IMR-90 (cell line): ENCODE measurements around the gene CSNK2A3. TPM values are rescaled to one million over a fixed set of nuclear protein-coding genes. Genes with fewer than 3 reads are reported as not detected.

Experiments
- ATAC-seq: fragments of 200-7000 bp; cut with Tn5 transposase; 2 replicates; pipeline ENCODE4 v1.9.1; 2020; ENCODE audit warnings: low read depth, mild to moderate bottlenecking, moderate library complexity
- BruUV-seq: library from RNA; stranded (reverse); fragments of 400-500 nt; replicated peaks from 2 replicates; lab custom pipeline; 2021; lab: Mats Ljungman, UMichigan
- CTCF ChIA-PET: fragments of 300-600 bp; formaldehyde crosslinking; extraction: SDS; loops from one replicate; lab custom pipeline; 2021; ENCODE audit warnings: antibody characterized with exemption; lab: Yijun Ruan, JAX
- POLR2A ChIA-PET: fragments of 300-600 bp; sonication (Branson Sonifier 250); formaldehyde crosslinking; loops from one replicate; lab custom pipeline; 2022; ENCODE audit warnings: antibody characterized with exemption; ENCODE audit not compliant: unreplicated experiment; lab: Charles Lee
- DNase-seq: peaks from one replicate; pipeline ENCODE4 v3.0.0; 2013
- H2AFZ ChIP-seq: replicated peaks from 2 replicates; pipeline ENCODE3; 2013; ENCODE audit warnings: low read length, mild to moderate bottlenecking; ENCODE audit not compliant: poor library complexity
- H2AK5ac ChIP-seq: 2 replicates; pipeline ENCODE4 v1.6.1; 2013; ENCODE audit warnings: low read depth, low read length, inconsistent platforms
- H2AK9ac ChIP-seq: replicated peaks from 2 replicates; pipeline ENCODE3; 2013; ENCODE audit warnings: mild to moderate bottlenecking, low read depth, low read length, moderate library complexity; ENCODE audit not compliant: poor library complexity
- H2BK120ac ChIP-seq: 2 replicates; pipeline ENCODE4 v1.6.1; 2013; ENCODE audit warnings: low read depth, low read length, inconsistent platforms
- H2BK15ac ChIP-seq: 3 replicates; pipeline ENCODE4 v1.6.1; 2013; ENCODE audit warnings: low read depth, low read length, inconsistent platforms
- H2BK20ac ChIP-seq: 2 replicates; pipeline ENCODE4 v1.6.1; 2013; ENCODE audit warnings: low read depth, mild to moderate bottlenecking, inconsistent platforms, low read length, moderate library complexity
- H2BK5ac ChIP-seq: 2 replicates; pipeline ENCODE4 v1.6.1; 2013; ENCODE audit warnings: mild to moderate bottlenecking, low read depth, low read length, inconsistent platforms; ENCODE audit not compliant: poor library complexity, severe bottlenecking
- H3K14ac ChIP-seq: replicated peaks from 2 replicates; pipeline ENCODE4 v1.6.1; 2013; ENCODE audit warnings: low read depth, low read length, inconsistent platforms
- H3K18ac ChIP-seq: 2 replicates; pipeline ENCODE4 v1.6.1; 2013; ENCODE audit warnings: low read depth, low read length, control low read depth
- H3K23ac ChIP-seq: 2 replicates; pipeline ENCODE4 v1.6.1; 2013; ENCODE audit warnings: low read depth, low read length, inconsistent platforms
- H3K27ac ChIP-seq: 2 replicates; pipeline ENCODE4 v1.5.1; 2013; ENCODE audit warnings: mild to moderate bottlenecking, control low read depth, low read length; ENCODE audit not compliant: insufficient read depth
- H3K27me3 ChIP-seq: 2 replicates; pipeline ENCODE4 v1.6.1; 2013; ENCODE audit warnings: low read length; ENCODE audit not compliant: control insufficient read depth, insufficient read depth
- H3K36me3 ChIP-seq: 2 replicates; pipeline ENCODE4 v1.6.1; 2013; ENCODE audit warnings: low read length, mixed read lengths; ENCODE audit not compliant: control insufficient read depth, insufficient read depth
- H3K4ac ChIP-seq: 2 replicates; pipeline ENCODE4 v1.6.1; 2013; ENCODE audit warnings: low read depth, low read length, inconsistent platforms
- H3K4me1 ChIP-seq: 2 replicates; pipeline ENCODE4 v1.6.1; 2013; ENCODE audit warnings: low read length, mixed read lengths; ENCODE audit not compliant: control insufficient read depth, insufficient read depth
- H3K4me2 ChIP-seq: 2 replicates; pipeline ENCODE4 v1.6.1; 2013; ENCODE audit warnings: low read depth, mild to moderate bottlenecking, control low read depth, low read length, moderate library complexity
- H3K4me3 ChIP-seq: 2 replicates; pipeline ENCODE4 v1.5.1; 2013; ENCODE audit warnings: low read depth, mild to moderate bottlenecking, control low read depth, low read length, moderate library complexity; ENCODE audit not compliant: insufficient read depth
- H3K56ac ChIP-seq: 2 replicates; pipeline ENCODE4 v1.6.1; 2013; ENCODE audit warnings: low read length, inconsistent platforms; ENCODE audit not compliant: insufficient read depth; ENCODE audit errors: extremely low read depth
- H3K79me1 ChIP-seq, 2 experiments: 2 replicates each; pipeline ENCODE4 v1.6.1; 2013; ENCODE audit warnings: low read length in 2 of 2, inconsistent platforms in 1 of 2, low read depth in 1 of 2
- H3K9ac ChIP-seq: 2 replicates; pipeline ENCODE4 v1.6.1; 2013; ENCODE audit warnings: low read depth, low read length, control low read depth
- H3K9me1 ChIP-seq: 2 replicates; pipeline ENCODE4 v1.6.1; 2013; ENCODE audit warnings: low read length, inconsistent platforms; ENCODE audit not compliant: insufficient read depth
- H3K9me3 ChIP-seq: 2 replicates; pipeline ENCODE4 v1.6.1; 2013; ENCODE audit warnings: low read length; ENCODE audit not compliant: control insufficient read depth, insufficient read depth
- H4K20me1 ChIP-seq: 2 replicates; pipeline ENCODE4 v1.6.1; 2013; ENCODE audit warnings: low read length, inconsistent platforms; ENCODE audit not compliant: insufficient read depth
- H4K5ac ChIP-seq: 2 replicates; pipeline ENCODE4 v1.6.1; 2013; ENCODE audit warnings: mild to moderate bottlenecking, low read depth, low read length, control low read depth
- H4K8ac ChIP-seq, 2 experiments: 2 replicates each; pipeline ENCODE4 v1.6.1; 2013; ENCODE audit warnings: low read depth in 2 of 2, low read length in 2 of 2, control low read depth in 1 of 2, inconsistent platforms in 1 of 2
- H4K91ac ChIP-seq: 2 replicates; pipeline ENCODE4 v1.6.1; 2013; ENCODE audit warnings: low read depth, low read length, inconsistent platforms; ENCODE audit not compliant: insufficient read depth
- BHLHE40 ChIP-seq: fragments of 150-350 bp; IDR thresholded peaks from 2 replicates; pipeline ENCODE4 v1.6.1; 2016; ENCODE audit warnings: mild to moderate bottlenecking, low read depth, low read length
- CEBPB ChIP-seq: IDR thresholded peaks from 2 replicates; pipeline ENCODE4 v1.6.1; 2012; ENCODE audit warnings: low read depth, low read length, improper control_type of control experiment
- CHD1 ChIP-seq: IDR thresholded peaks from 2 replicates; pipeline ENCODE4 v1.6.1; 2012; ENCODE audit warnings: low read depth, low read length, improper control_type of control experiment
- ELK1 ChIP-seq: fragments of 150-350 bp; IDR thresholded peaks from 2 replicates; pipeline ENCODE4 v1.6.1; 2016; ENCODE audit warnings: low read depth, mild to moderate bottlenecking, low read length, moderate library complexity, borderline replicate concordance
- FOS ChIP-seq: fragments of 150-350 bp; IDR thresholded peaks from 2 replicates; pipeline ENCODE4 v1.6.1; 2016; ENCODE audit warnings: low read depth, low read length
- MAFK ChIP-seq: IDR thresholded peaks from 2 replicates; pipeline ENCODE4 v1.6.1; 2012; ENCODE audit warnings: low read depth, low read length, improper control_type of control experiment
- MAZ ChIP-seq: IDR thresholded peaks from 2 replicates; pipeline ENCODE4 v1.6.1; 2012; ENCODE audit warnings: low read depth, mild to moderate bottlenecking, low read length, improper control_type of control experiment, moderate library complexity, borderline replicate concordance
- MXI1 ChIP-seq: IDR thresholded peaks from 2 replicates; pipeline ENCODE4 v1.6.1; 2012; ENCODE audit warnings: low read depth, mild to moderate bottlenecking, low read length, moderate library complexity, borderline replicate concordance
- NFE2L2 ChIP-seq: fragments of 150-350 bp; IDR thresholded peaks from 2 replicates; pipeline ENCODE4 v1.6.1; 2016; ENCODE audit warnings: low read depth, mild to moderate bottlenecking, low read length
- POLR2A ChIP-seq: IDR thresholded peaks from 2 replicates; pipeline ENCODE4 v1.6.1; 2012; ENCODE audit warnings: mild to moderate bottlenecking, low read depth, low read length
- RAD21 ChIP-seq: IDR thresholded peaks from 2 replicates; pipeline ENCODE4 v1.6.1; 2012; ENCODE audit warnings: low read length, improper control_type of control experiment
- RCOR1 ChIP-seq: IDR thresholded peaks from 2 replicates; pipeline ENCODE4 v1.6.1; 2012; ENCODE audit warnings: mild to moderate bottlenecking, low read length, improper control_type of control experiment; ENCODE audit not compliant: insufficient replicate concordance
- RFX5 ChIP-seq: IDR thresholded peaks from 2 replicates; pipeline ENCODE4 v1.8.0; 2012; ENCODE audit warnings: low read depth, mild to moderate bottlenecking, low read length, moderate library complexity
- SMC3 ChIP-seq: fragments of 150-350 bp; IDR thresholded peaks from 2 replicates; pipeline ENCODE4 v1.6.1; 2016; ENCODE audit warnings: low read depth, mild to moderate bottlenecking, antibody characterized with exemption, low read length, moderate library complexity
- USF2 ChIP-seq: fragments of 150-350 bp; IDR thresholded peaks from 2 replicates; pipeline ENCODE4 v1.6.1; 2017; ENCODE audit warnings: mild to moderate bottlenecking, antibody characterized with exemption, low read length, low read depth
- WGBS, 2 experiments: methylation state at CpG; one replicate each; pipeline versions ENCODE4 v1.1.5 to v1.1.7; 2013; ENCODE audit warnings: missing lambda C conversion rate in 2 of 2; ENCODE audit not compliant: insufficient read length in 1 of 2; ENCODE audit errors: extremely low coverage in 2 of 2; 5-methylcytosine and 5-hydroxymethylcytosine counted together
- dilution Hi-C: fragments of 300-500 bp; cut with HindIII; formaldehyde crosslinking; loops from one replicate; pipeline ENCODE4 v1.14.3; 2018; ENCODE audit warnings: low sequenced_read_pairs; ENCODE audit not compliant: unreplicated experiment
- in situ Hi-C: fragments of 300-500 bp; cut with MboI; formaldehyde crosslinking; loops from 3 replicates; pipeline ENCODE4 v1.14.3; 2019; ENCODE audit warnings: low sequenced_read_pairs, inconsistent platforms, mixed read lengths
- intact Hi-C: fragments of 100-400 bp; cut with micrococcal nuclease; formaldehyde crosslinking; loops from 2 replicates; pipeline ENCODE4 v1.10.0; 2022
- polyA plus RNA-seq, 3 experiments: library from polyadenylated mRNA; depleted of rRNA; stranded (reverse); fragments of >200 nt; gene quantifications; 2 replicates each; pipeline ENCODE4 v1.2.3, GENCODE V29; 2012; ENCODE audit warnings: low replicate concordance in 1 of 3
- total RNA-seq: library from RNA; depleted of rRNA; stranded (reverse); fragments of >200 nt; gene quantifications from 2 replicates; pipeline ENCODE4 v1.2.3, GENCODE V29; 2012
- TF ChIP-seq, protein P1 (sequence below): conservative IDR thresholded peaks from 2 replicates; pipeline ENCODE4 v1.5.1; 2012; ENCODE audit warnings: mild to moderate bottlenecking, low read depth, low read length, improper control_type of control experiment

The CSNK2A3 gene
- total and polyA plus RNA-seq, 2 of the 4 experiments (the other 2 are of a cell fraction): 1.2 to 3.2 TPM

GRCh38 chr11:11320825-11321224 is 32.2 kb downstream of the CSNK2A3 start:
- intact Hi-C loops: no loop called here
- CTCF ChIA-PET: no interaction called here

More at GRCh38 chr11:11320825-11321224, 32.2 kb downstream of the CSNK2A3 start:
- WGBS, 2 experiments: no CpG with 5 or more reads among the region's 2 CpGs
- BruUV-seq: no TSS peak
- in situ Hi-C loops (no loop called here), dilution Hi-C loops (no loop called here)
- Histone ChIP-seq H3K79me1 (no peaks in the 10 kb centered on the region), H3K27ac (no peak overlapping the region), H3K14ac (no peak overlapping the region), H3K9me3 (no peaks in the 10 kb centered on the region), H2BK20ac (no peak overlapping the region), H4K20me1 (no peaks in the 10 kb centered on the region), H3K23ac (no peak overlapping the region), H2AK9ac (no peak overlapping the region), H3K9me1 (no peaks in the 10 kb centered on the region), H2BK5ac (no peak overlapping the region), H3K4ac (no peak overlapping the region), H4K8ac (no peak overlapping the region), H2BK15ac (no peak overlapping the region), H3K9ac (no peak overlapping the region), H2BK120ac (no peak overlapping the region), H3K56ac (no peak overlapping the region), H3K18ac (no peak overlapping the region), H4K5ac (no peak overlapping the region), H3K4me3 (no peak overlapping the region), H2AK5ac (no peak overlapping the region), H2AFZ (no peak overlapping the region), H3K4me1 (no peaks in the 10 kb centered on the region), H3K27me3 (no peaks in the 10 kb centered on the region; the same call in 1 of the 2 replicates), H4K91ac (no peak overlapping the region), H3K36me3 (no peaks in the 10 kb centered on the region), H3K4me2 (no peak overlapping the region)
- no peak for TF ChIP-seq BHLHE40
- TF ChIP-seq ELK1: no peak
- TF ChIP-seq FOS: no peak
- TF ChIP-seq CEBPB: no peak
- TF ChIP-seq RFX5: no peak
- no peak for TF ChIP-seq POLR2A
- no peak for TF ChIP-seq MAZ
- TF ChIP-seq CHD1: no peak
- no peak for TF ChIP-seq RCOR1
- no peak for TF ChIP-seq USF2
- TF ChIP-seq, protein P1, sequence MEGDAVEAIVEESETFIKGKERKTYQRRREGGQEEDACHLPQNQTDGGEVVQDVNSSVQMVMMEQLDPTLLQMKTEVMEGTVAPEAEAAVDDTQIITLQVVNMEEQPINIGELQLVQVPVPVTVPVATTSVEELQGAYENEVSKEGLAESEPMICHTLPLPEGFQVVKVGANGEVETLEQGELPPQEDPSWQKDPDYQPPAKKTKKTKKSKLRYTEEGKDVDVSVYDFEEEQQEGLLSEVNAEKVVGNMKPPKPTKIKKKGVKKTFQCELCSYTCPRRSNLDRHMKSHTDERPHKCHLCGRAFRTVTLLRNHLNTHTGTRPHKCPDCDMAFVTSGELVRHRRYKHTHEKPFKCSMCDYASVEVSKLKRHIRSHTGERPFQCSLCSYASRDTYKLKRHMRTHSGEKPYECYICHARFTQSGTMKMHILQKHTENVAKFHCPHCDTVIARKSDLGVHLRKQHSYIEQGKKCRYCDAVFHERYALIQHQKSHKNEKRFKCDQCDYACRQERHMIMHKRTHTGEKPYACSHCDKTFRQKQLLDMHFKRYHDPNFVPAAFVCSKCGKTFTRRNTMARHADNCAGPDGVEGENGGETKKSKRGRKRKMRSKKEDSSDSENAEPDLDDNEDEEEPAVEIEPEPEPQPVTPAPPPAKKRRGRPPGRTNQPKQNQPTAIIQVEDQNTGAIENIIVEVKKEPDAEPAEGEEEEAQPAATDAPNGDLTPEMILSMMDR: no peak
- no peak for TF ChIP-seq NFE2L2
- TF ChIP-seq SMC3: no peak
- no peak for TF ChIP-seq MAFK
- no peak for TF ChIP-seq RAD21
- TF ChIP-seq MXI1: no peak
- ATAC-seq: no peak
- DNase-seq: no peak
- POLR2A ChIA-PET: no interaction called here
